ENCODE measurements around the gene CHMP4A. TPM values are rescaled to one million over a fixed set of nuclear protein-coding genes. Genes with fewer than 3 reads are reported as not detected.

Gene CHMP4A
- total and polyA plus RNA-seq, 2 of the 13 experiments (the other 11 are each of a cell fraction or from before 2014, with no cell fraction given): 83.6 to 113 TPM

GRCh38 chr14:24172871-24173281, 40.4 kb downstream of the CHMP4A start:
- Histone ChIP-seq H3K27ac (ENCODE audit: extremely low read length, insufficient read depth, low read length) (no peak overlapping the region), H3K9me3 (ENCODE audit: low read length) (no peaks in the 10 kb centered on the region), H3K4me2 (ENCODE audit: low read depth, low read length) (no peak overlapping the region), H3K4me3 (replicated peaks in 1 of 3; ENCODE audit: insufficient read depth in 1 of 3, low read depth in 2 of 3, low read length in 3 of 3) (no peak overlapping the region), H3K79me2 (ENCODE audit: insufficient read depth, low read length) (no peaks in the 10 kb centered on the region), H3K27me3 (ENCODE audit: control insufficient read depth in 1 of 2, insufficient read depth in 2 of 2, low read length in 2 of 2) (no peaks in the 10 kb centered on the region), H2AFZ (ENCODE audit: low read length) (no peak overlapping the region), H4K20me1 (ENCODE audit: insufficient read depth, low read length) (no peaks in the 10 kb centered on the region), H3K36me3 (replicated peaks in 1 of 2; ENCODE audit: control insufficient read depth in 1 of 2, insufficient read depth in 2 of 2, low read length in 2 of 2) (peaks cover 4 to 9% of the 10 kb centered on the region in 2 experiments; a peak in 3 of 5 replicates), H3K4me1 (ENCODE audit: insufficient read depth, low read length) (no peaks in the 10 kb centered on the region), H3K9ac (ENCODE audit: insufficient read depth, low read depth, low read length) (no peak overlapping the region)
- intact Hi-C loops (cut with micrococcal nuclease; ENCODE audit: unreplicated experiment) (no loop called here), in situ Hi-C loops (cut with HindIII; ENCODE audit: extremely low pct_ligation_motif_present, low pct_unique_long_range_greater_than_20kb) (no loop called here)
- CTCF ChIA-PET (ENCODE audit: low intra/inter-chr PET ratio, low total read pairs): no interaction called here
- DNase-seq (ENCODE audit: low spot score) (no peak), ATAC-seq (peak; percentile 12), FAIRE-seq (no peak)
- POLR2A ChIA-PET: interaction anchor here (1.0 to 3.3 kb wide), 4 partner anchors 8 to 26 kb away, joined by 3 to 13 read pairs (median 8); partner anchors contain the start of genes IRF9, PSME2 and RNF31
- WGBS (ENCODE audit: low lambda C conversion rate): 92% methylated on average over 20 of the region's 20 CpGs
- BruUV-seq (replicated peaks): no TSS peak
- TF ChIP-seq AGO2 (optimal IDR thresholded peaks at IDR 0.05; ENCODE audit: low read depth, low read length): peak; percentile 34
- TF ChIP-seq ZBTB40 (IDR thresholded peaks at IDR 0.05): no peak
- no peak for TF ChIP-seq ZBTB40 (CRISPR knock-in tag; IDR thresholded peaks at IDR 0.05)
- TF ChIP-seq ZFYVE20 (CRISPR knock-in tag; IDR thresholded peaks at IDR 0.05; ENCODE audit: borderline replicate concordance, low read depth): no peak
- TF ChIP-seq SSRP1 (CRISPR knock-in tag; IDR thresholded peaks at IDR 0.05): peak; percentile 37; the same call in 1 of the 2 replicates
- no peak for TF ChIP-seq ZNF512 (CRISPR knock-in tag; IDR thresholded peaks at IDR 0.05)
- no peak for TF ChIP-seq CTCF (CRISPR knock-in tag; IDR thresholded peaks at IDR 0.05)
- TF ChIP-seq RFX3 (CRISPR knock-in tag; IDR thresholded peaks at IDR 0.05): no peak
- no peak for TF ChIP-seq SMAD3 (CRISPR knock-in tag; IDR thresholded peaks at IDR 0.05)
- TF ChIP-seq SOX13 (IDR thresholded peaks at IDR 0.05): no peak
- TF ChIP-seq SOX13 (CRISPR knock-in tag; conservative IDR thresholded peaks at IDR 0.05 in 1 of 2, IDR thresholded peaks at IDR 0.05 in 1 of 2): no peak
- no peak for TF ChIP-seq ATF5 (CRISPR knock-in tag; IDR thresholded peaks at IDR 0.05; ENCODE audit: low read depth)

All from HepG2 (cell line).